GM21360 (cell line): ENCODE data around the gene GRID2IP.

Experiments used
- ATAC-seq: cut with Tn5 transposase; IDR thresholded peaks from one replicate; pipeline ENCODE4 v1.9.1; 2021; ENCODE audit warnings: mild to moderate bottlenecking, moderate library complexity; ENCODE audit not compliant: unreplicated experiment

Gene GRID2IP

DNA sequence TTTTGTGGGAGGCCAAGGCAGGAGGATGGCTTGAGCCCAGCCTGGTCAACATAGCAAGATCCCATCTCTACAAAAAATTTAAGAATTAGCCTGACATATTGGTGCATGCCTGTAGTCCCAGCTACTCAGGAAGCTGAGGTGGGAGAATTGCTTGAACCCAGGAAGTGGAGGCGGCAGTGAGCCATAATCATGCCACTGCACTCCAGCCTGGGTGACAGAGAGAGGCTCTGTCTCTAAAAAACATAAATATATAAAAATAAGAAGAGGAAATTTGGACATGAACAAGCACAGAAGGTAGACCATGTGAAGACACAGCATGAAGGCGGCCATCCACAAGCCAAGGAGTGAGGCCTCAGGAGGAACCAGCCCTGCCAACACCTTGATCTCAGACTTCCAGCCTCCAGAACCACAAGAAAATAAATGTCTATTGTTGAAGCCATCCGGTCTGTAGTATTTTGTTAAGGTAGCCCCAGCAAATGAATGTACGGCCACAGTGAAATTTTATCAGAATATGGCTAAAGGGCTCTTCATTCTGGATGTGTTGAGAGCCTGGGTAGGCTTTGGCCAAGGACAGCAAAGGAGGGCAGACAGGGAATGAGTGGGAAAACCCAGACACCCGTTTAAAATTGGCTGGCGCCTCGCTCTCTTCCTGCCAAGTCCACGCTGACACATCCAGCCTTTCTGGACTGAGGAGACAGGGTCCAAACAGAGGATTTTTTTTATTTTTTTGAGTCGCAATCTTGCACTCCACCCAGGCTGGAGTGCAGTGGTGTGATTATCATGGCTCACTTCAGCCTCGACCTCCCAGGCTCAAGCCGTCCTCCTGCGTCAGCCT is 12.9 kb upstream of the GRID2IP start:
- ATAC-seq = no peak

DNA sequence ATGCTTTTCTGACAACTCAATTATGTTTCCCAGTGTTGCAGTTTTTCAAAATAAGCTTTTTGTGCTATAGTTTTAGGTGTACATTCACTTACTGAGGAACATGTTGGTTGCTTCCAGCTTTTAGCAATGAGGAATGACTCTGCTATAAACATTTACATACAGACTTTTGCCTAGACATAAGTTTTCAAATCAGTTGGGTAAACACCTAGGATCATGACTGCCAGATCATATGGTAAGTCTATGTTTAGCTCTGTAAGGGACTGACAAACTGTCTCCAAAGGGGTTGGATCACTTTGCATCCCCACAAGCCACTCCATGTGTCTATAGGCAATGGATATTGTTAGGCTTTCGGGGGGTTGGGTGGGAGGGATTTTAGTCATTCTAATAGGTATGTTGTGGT is 10.8 kb upstream of the GRID2IP start:
- no peak for ATAC-seq

DNA sequence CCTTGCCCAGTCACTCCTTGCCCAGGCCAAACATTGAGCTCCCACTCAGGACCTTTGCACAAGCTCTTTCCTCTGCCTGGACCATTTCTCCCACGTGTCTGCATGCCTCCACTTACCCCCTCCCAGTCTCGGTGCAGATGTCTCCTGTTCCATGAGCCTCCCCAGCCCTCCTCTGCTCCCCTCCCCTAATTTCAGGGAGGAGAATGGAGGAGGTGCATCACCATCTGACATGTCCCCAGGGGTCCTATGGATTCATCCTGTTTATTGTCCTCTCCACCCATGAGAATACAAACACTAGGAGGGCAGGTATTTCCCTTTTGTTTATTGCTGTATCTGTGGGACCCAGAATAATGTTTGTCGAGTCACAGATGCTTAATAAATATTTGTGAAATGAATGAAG is 8.6 kb upstream of the GRID2IP start:
- ATAC-seq = no peak

DNA sequence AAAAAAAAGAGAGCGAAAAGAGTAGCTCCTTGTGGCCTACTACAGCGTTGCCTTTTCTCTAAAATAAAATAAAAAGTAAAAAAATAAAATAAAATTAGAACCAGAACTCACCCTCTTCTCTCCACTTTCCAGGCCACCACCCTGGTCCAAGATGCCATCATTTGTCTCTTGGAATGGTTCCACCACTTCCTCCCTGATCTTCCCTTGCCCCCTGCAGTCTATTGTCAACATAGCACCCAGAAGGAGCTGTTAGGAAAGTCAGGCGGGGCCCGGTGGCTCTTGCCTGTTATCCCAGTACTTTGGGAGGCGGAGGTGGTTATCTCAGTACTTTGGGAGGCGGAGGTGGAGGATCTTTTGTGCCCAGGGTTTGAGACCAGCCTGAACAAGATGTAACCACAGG is 7.6 kb upstream of the GRID2IP start:
- no peak for ATAC-seq

GRCh38 chr7:6556196-6556595 is 4.9 kb upstream of the GRID2IP start:
- ATAC-seq = no peak

DNA sequence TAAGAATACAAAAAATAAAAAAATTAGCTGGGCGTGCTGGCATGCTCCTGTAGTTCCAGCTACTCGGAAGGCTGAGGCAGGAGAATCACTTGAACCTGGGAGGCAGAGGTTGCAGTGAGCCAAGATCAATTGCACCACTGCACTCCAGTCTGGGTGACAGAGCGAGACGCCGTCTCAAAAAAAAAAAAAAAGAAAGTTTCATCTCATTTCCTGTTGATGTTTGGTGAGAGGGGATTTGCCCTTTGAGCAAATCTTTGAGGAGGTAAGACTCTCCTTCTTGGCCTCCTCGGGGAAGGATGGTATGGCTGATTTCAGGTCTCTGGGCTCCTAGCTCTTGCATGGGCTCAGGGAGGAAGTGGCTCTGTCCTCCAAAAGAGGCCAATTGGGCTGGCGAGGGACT is 3.6 kb upstream of the GRID2IP start:
- no peak for ATAC-seq

DNA sequence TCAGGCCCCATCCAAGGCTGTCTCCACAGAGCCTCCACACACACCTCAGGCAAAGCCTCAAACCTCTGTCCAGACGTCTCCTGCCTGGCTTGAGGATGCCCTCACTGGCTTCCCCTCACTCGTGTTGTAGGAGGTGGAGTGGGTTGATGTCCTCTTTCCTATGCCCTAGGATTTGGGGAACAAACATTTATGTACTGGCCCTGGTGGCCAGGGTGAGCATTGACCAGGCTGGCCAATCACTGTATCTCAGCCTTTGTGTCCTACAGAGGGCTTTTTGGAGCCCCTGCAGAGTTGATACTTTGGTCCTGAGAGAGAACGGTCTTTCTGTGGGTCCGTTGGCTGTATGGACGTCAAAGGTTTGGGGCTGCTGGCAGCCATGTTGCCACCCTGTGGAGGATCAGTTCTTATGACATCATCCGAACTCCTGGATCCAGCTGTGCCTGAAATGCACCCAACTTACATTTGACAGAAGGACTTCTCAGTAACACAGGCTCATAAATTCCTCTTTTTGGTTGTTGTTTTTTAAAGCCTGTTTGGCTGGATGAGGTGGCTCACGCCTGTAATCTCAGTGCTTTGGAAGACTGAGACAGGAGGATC is 2.3 kb upstream of the GRID2IP start:
- ATAC-seq = no peak

DNA sequence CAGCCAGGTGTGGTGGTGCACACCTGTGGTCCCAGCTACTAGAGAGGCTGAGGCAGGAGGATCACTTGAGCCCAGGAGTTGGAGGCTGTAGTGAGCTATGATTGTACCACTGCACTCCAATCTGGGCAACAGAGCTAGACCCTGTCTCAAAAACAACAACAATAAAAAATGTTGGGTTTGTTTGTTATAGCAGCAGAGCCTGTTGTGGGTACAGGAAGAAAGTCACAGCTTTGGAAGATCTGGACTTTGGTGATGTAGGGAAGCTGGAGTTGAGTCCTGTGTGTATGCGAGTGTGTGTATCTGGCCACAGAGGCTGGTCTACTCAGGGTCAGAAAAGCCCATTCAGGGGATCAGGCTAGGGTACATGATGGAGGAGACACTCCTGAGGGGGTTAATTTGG is 3.9 kb downstream of the GRID2IP start:
- ATAC-seq = no peak

GRCh38 chr7:6546498-6547251 is 4.6 kb downstream of the GRID2IP start:
- ATAC-seq = no peak

DNA sequence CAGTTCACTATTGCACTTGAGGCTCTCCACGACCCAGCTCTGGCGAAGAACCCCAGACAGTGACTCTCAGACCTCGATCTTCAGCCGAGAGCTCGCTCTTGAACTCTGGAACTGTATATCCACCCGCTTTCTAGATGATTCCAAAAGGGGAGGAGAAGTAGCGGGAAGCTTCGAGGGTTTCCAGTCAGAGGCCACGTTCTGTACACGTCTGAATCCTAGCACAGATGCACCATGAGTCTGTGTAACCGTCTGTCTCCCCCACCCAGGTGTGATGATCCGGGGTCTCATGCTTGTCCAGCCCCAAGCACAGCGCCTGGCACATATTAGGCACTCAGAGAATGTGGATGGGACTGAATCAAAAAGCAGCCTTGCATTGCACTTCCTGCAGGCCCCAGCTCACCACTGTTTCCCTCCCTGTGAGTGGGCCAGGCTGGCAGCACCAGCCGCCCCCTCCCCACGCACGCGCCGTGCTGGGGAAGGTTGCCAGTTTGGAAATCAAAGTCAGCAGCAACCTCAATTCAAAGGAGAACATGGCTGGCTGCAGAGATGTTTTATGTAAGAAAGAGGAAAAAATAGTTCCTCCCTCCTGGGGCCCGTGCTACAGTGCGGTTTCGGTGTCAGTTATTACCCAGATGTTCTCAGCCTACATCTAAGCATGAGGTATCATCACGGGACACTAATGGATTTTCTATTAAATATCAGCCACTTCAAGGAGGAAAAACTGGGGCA is 5.7 kb downstream of the GRID2IP start:
- ATAC-seq = no peak

GRCh38 chr7:6542368-6542767 is 8.9 kb downstream of the GRID2IP start:
- ATAC-seq = no peak

DNA sequence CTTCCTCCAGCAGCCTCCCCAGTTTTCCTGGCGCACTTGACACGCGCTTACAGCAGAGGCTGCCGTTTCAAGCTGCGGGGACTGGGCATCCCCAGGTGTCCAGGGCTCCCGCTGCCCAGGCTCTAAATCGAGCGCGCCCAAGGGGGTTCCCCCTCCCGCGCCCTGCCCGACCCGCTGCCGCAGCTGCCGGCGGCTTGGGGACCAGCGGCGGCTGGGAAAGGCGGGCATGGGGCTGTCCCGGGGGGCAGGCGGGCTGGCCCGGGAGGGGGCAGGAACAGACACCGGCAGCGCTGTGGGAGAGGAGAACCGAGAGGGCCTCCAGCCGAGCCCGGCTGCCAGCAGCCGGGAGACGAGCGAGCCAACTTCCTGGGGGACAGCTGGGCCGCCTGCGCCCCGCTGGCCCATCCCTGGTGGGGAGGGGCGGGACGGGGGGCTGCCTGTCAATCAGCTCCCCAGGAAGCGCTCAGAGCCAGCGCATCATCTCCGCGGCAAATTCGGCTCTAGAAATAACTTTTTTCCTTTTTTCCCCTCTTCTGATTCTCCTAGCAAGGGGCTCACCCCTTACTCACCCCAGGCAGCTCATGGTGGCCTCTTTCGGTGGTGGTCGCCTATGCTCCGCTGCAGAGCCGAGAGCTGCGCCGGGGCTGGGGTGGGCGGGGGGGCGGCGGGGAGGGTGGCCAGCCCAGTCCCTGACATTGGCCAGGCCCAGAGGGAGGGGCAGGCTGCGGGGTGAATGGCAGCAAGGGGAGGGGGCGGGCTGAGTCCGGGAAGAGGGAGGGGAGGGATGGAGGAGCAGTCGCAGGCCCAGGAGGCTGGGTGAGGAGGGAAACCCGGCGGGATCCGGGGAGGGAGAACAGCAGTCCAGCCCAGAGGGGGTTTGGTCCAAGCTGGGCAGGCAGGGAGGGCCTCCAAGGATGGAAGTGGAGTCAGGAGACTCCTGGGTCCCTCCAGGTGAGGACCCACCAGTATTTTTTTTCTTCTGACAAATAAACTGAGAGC is 14.7 kb downstream of the GRID2IP start:
- ATAC-seq = no peak

GRCh38 chr7:6533893-6534495 is 17.3 kb downstream of the GRID2IP start:
- ATAC-seq = no peak

GRCh38 chr7:6532516-6532915 is 18.7 kb downstream of the GRID2IP start:
- no peak for ATAC-seq

DNA sequence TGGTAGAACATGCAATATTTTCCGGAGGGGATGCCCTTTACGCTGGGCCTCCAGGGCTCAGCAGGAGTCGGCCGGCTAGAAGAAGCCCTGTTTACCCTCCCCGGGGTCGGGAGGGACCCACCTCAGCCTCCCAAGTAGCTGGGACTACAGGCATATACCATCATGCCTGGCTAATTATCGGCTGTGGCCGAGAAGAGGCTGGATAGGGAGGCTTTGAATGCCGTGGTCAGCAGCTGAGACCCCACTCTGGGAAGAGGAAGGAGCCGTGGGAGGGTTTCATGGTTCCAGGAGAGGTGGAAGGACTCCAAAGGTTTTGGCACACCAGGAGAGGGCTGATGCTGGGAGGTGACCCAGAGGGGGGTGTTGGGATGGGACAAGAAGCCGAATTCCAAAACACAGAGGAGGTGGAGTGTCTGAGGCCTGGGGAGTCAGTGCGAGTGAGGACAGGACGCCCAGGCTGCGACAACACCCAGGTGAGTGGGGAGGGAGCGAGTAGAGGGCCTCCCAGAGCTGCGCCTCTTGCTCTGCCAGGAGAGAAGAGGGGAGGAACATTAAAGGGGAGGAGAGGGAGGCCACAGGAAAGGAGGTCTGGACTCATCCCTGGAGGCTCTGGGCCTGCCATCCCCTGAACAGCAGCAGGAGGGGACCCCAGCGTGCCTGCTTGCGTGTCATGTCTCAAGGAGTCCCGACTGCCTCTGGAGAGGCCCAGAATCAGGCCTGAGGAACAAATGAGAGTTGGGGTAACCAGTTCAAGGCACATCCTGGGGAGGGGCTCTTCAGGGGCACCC is 19.6 kb downstream of the GRID2IP start:
- ATAC-seq = no peak

- no peak for ATAC-seq
Measured at GRCh38 chr7:6530626-6531491, 20.4 kb downstream of the GRID2IP start.

DNA sequence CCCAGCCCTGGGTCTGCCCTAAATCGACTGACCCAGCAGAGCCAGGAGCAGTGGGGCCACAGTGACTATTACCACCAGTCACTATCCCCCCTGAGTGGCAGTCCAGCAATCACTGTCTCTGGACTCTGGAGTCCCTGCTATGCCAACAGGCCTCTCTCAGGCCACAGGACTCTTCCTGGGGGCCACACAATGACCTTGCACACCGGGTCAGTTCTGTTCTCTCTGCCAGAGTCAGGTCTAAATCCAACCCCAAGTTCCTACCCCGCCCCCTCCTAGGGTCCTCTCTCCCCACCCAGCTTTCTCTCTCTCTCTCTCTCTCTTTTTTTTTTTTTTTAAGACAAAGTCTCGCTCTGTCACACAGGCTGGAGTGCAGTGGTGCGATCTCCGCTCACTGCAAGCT is 21.6 kb downstream of the GRID2IP start:
- no peak for ATAC-seq
